ENCODE measurements around the gene ATP6V0E1. TPM values are rescaled to one million over a fixed set of nuclear protein-coding genes. Genes with fewer than 3 reads are reported as not detected.

The ATP6V0E1 gene
- total RNA-seq, 2 donors from 2014 or later, result 171 to 232 TPM

- no peak for TF ChIP-seq POLR2A (IDR thresholded peaks at IDR 0.05)
- TF ChIP-seq POLR2AphosphoS5 (IDR thresholded peaks at IDR 0.05), result no peak
- no peak for TF ChIP-seq CTCF (IDR thresholded peaks at IDR 0.05)
These were observed 95.3 kb downstream of the ATP6V0E1 start for GRCh38 chr5:173078878-173079277.

More at GRCh38 chr5:173078878-173079277, 95.3 kb downstream of the ATP6V0E1 start:
- intact Hi-C loops (cut with DNase I), result no loop called here
- Histone ChIP-seq H3K27ac (no peak overlapping the region), H3K9me3 (no peaks in the 10 kb centered on the region), H3K27me3 (replicated peaks; ENCODE audit: insufficient read depth) (no peaks in the 10 kb centered on the region), H3K4me1 (replicated peaks) (no peaks in the 10 kb centered on the region), H3K4me3 (no peak overlapping the region), H3K36me3 (no peaks in the 10 kb centered on the region)
- WGBS, result 76% methylated on average over 3 of the region's 3 CpGs
- DNase-seq (ENCODE audit: low spot score), result no peak

Small RNA genes within 50 kb of the gene (small RNA-seq; reads per million reads assigned to genes)
- gene RF00019 (0 reads per million in 2 donors), gene SNORA74B (14.5 to 18.1 reads per million in 2 donors)

Other genes with a start within 250 kb of the ATP6V0E1 start
- 100 to 1,000 TPM; 559 to 659 TPM for gene DUSP1, start 212.6 kb upstream of the ATP6V0E1 start, total RNA-seq
- gene ERGIC1, start 149.5 kb upstream of the ATP6V0E1 start, total RNA-seq, result 100 to 1,000 TPM; 228 to 380 TPM
- 10 to 100 TPM; 20.4 to 47.6 TPM for gene RPL26L1, start 24.3 kb upstream of the ATP6V0E1 start, total RNA-seq
- gene CREBRF, start 72.6 kb downstream of the ATP6V0E1 start, total RNA-seq, result 10 to 100 TPM; 21.5 to 52.3 TPM
- gene BNIP1, start 160.8 kb downstream of the ATP6V0E1 start, total RNA-seq, result 10 to 100 TPM; 12.5 to 19.8 TPM

All from prostate gland (tissue), 2 donors.